DMS 273 (cell line): ENCODE data around the gene KRTAP15-1.

Experiments
- DNase-seq: peaks from one replicate; lab custom pipeline; 2025; ENCODE audit not compliant: unreplicated experiment; lab: John Stamatoyannopoulos, UW

Gene KRTAP15-1, protein sequence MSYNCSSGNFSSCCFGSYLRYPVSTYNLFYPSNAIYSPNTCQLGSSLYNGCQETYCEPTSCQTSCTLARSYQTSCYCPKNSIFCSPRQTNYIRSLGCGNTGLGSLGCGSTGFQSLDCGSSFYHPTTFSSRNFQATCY

DNA sequence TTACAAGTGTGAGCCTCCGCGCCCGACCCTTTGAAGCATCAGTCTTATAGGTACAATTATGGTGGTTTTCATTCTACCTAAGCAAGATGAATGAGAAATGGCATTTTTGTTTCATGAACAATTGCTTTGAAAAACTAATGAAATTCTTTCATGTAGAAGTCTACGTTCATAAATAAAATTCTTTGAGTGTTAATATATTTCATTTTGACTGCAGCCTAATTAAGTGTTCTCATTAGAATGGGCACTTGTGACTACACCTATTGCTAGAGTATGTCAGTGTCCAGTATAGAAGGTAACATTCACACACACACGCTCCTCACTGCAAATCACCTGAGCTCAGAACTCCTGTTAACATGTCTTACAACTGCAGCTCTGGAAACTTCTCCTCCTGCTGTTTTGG, at the start of gene KRTAP15-1:
KRTAP15-1 (plus strand) TSS at position 301 of the 400 bp plus-strand sequence; CDS start at position 354, 53 bp downstream.
- DNase-seq = no peak

DNA sequence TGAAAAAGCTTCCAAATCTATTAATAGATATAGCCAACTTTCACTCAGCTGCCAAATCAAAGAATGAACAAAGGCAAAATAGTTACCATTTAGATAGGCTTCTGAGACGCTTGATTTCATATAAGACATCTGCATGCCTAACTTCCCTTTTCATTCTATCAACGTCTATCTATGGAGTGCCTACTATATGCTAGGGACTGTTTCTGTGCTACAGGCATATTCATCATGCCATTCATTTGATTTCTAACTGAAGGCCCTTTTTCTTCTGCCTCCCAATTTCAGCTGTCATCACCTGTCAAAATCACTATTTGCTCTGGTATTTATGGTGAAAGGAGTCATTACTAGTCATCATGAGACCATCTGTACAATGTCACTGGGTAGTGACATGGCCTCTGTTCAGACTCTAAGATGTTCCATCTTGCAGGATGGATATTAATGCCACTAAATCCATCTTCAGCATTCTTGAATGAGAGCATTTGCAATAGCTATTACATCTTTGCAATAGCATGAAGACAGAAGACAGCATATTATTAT, 48.5 kb upstream of the KRTAP15-1 start:
- no peak for DNase-seq

GRCh38 chr21:30395731-30396130, 44.3 kb upstream of the KRTAP15-1 start, which contains the start of gene KRTAP13-1:
TSS of gene KRTAP13-1 (plus strand) at chr21:30396031. CDS start at chr21:30396087, 56 bp downstream.
- no peak for DNase-seq

DNA sequence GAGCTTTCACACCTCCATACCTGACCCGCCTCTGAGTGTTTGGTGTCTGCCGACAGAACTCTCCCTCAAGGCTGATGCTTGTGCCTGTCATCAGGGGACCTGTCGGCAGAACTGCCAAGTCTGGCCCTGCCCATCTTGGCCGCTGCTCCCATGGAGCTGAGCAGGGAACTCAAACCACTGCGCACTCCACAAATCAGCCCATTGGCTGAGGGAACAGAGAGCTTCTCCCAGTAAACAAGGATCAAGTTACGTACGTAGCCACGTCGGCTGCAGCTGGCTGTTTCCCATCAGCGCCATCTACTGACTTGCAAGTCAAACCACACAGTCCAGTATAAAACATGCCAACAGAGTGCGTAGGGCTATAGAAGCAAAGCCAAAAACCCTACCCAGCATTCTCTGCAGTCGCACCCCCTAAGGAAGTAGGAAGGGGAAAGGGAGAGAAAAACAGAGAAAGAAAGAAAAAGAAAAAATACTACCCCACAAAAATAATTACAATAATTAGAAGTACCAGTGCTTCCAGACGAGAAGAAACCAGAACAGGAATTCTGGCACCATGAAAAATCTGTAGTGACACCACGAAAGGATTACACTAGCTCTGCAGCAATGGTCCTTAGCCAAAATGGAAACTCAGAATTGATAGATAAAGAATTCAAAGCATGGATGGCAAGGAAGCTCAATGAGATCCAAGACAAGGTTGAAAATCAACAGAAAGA, 31.1 kb upstream of the KRTAP15-1 start:
- DNase-seq = peak; percentile 83

- DNase-seq = no peak
These were observed 24.1 kb upstream of the KRTAP15-1 start for GRCh38 chr21:30415993-30416392.

DNA sequence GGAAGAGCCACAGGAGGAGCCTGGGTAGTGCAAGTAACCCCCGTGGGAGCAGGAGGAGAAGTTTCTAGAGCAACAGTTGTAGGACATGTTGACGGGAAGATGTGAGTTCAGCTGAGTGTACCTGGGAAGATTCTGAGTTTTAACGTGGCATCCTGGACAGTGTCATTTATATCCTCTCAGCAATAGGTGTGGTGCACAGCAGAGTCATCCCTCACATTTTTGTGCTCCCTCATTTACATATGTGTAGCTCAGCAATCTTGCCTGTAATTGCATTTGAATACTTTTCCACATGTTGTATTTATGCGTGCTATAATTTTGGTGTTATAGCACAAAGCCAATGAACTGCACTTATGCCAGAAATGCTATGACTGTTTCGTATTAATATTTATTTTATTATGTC, 14.2 kb upstream of the KRTAP15-1 start, which contains the start of gene KRTAP13-3:
KRTAP13-3 (minus strand) TSS at position 101 of the 400 bp plus-strand sequence; CDS start at position 87, 14 bp downstream.
- no peak for DNase-seq

GRCh38 chr21:30426731-30427130, 13.3 kb upstream of the KRTAP15-1 start:
- DNase-seq = no peak

GRCh38 chr21:30430170-30430655, 9.9 kb upstream of the KRTAP15-1 start, which contains the start of gene KRTAP13-4:
TSS of gene KRTAP13-4 (plus strand) at chr21:30430220. CDS start at chr21:30430276, 56 bp downstream.
- no peak for DNase-seq

DNA sequence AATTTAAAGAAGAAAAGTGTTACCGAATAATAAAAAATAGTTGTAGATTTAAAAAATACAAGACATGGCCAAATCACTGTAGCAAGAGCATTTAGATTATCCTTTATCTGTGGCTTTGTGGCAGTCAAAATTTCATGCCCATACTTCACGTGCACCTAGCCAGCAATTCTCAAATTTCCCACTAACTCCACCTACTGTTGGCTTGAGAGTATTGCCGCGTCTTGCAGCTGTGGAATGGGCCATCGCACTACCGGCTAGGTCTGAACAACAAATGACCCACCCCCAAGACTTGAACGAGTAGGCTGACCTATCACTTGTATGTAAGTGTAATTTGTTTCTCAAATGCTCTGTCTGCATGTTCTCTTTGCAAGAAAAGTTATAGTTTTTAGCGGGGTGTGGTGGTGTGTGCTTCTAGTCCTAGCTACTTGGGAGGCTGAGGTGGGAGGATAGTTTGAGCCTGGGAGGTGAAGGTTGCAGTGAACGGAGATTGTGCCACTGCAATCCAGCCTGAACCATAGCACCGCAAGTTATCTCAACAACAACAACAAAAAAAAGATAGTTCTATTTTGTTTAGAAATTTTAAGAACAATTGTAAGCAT, 5.9 kb upstream of the KRTAP15-1 start:
- peak; percentile 58 for DNase-seq

DNA sequence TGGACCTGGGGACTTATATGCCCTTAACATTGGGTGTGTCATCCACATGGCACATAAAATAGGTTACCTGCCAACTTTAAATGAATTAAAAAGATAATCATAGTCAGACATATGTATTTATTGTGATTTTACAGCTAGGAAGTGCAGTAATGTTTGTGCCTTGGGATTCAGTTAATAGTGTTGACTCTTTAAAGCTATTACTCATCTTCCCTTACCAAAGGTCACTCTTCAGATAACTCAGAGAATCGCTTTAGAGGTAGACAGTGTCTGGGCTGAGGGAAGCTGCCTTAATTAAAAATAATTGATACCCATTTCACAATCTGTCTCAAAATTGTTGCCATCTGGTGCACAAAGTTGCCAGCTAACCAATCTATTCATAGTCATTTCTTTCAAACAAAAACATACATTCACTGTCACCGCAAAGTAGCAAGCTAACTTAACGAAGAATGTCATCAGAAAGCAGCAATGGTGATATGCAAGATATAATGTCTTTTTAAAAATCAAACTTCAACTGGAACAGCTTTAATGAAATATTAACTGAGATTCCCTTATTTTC, 3.0 kb upstream of the KRTAP15-1 start:
- DNase-seq = no peak

DNA sequence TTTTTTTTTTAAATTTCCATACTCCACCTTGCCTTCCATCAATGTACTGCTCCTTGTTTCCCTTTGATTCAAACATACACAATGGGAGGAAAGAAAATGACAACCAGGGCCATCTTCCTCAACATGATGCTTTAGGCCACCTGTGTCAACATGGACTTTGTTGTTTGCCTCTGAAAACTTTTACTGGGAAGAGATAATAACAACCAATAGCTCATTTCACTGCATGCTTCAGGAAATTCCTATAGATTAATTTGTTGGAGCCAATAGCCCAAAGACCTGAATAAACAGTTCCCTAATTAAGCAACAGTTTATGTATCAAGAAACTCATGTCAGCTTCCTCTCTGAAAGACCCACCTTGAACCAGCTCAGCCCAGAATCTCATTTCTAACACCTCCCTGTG, 3.2 kb downstream of the KRTAP15-1 start:
- DNase-seq = no peak

GRCh38 chr21:30444204-30444603, 4.1 kb downstream of the KRTAP15-1 start:
- DNase-seq = no peak

DNA sequence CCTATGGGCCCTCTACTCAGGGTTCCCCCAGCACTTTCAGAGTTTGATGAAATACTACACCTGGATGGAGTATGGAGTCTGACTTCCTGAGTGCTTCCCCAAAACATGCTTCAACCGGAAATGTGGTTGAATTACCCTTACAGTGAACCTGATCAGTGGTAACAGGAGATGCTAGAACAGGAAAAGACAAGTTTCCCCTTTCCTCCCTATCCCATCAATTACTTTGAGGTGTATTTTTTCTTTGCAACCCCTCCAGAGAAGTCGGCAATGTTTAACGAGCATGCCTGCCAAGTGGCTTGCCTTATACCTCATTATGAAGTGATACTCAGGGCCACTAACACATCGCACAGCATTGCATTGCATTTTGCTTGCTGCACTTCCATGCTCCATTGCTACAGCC, 7.0 kb downstream of the KRTAP15-1 start:
- DNase-seq = no peak

DNA sequence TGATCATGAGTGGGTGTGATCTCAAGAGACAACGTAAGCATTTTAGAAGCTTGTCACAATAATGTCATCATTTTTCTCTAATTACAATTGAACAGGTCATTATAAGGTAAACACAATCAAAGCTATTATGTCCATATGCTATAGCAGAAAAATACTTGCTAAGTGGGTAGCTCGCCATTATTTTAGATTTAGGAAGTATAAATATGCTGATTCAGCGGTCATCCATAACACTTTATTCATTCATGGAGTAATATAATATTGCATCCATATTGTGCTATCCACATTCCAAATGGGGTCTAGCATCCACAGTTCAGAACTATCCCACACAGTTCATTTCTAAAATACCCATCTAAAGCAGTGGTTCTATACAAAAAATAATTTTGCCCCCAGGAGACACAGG, 8.4 kb downstream of the KRTAP15-1 start:
- no peak for DNase-seq

DNA sequence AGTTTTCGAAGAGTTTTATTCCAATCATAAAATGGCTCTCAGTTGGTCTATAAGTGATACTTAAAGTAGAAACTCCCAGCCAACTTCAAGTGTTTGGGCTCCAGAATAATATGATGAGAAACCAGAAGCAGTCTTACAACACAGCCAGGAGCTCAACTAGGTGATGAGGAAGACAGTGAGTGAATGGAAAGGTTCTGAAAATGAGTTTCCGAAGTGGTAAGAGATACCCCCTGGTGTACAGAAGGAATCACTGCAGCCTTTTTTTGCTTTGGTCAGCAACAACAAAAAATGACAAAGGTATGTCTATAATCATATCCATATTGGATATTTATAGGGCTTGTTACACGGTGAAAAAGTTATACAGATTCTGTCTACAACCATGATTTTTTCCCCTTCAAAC, 23.6 kb downstream of the KRTAP15-1 start:
- peak; percentile 26 for DNase-seq

GRCh38 chr21:30468900-30469714, 29.0 kb downstream of the KRTAP15-1 start:
- no peak for DNase-seq

DNA sequence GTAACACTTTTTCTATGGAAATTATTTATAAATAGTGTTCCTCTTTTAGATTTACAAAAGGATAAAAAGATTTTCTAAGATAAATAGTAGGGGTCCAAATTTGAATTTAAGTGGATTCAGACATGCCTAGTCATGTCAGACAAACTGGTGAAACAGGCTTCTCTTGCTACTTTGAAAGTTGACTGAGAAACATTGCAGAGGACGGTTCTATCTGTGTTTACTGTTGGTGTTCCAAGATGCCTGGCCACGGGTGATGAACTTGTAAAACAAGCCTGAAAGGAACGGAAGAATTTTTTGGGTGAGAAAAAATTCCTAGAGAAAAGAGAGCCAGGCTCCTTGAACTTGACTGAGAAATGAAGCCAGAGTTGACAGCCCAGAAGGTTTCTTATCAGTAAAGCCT, 37.9 kb downstream of the KRTAP15-1 start:
- DNase-seq = no peak

DNA sequence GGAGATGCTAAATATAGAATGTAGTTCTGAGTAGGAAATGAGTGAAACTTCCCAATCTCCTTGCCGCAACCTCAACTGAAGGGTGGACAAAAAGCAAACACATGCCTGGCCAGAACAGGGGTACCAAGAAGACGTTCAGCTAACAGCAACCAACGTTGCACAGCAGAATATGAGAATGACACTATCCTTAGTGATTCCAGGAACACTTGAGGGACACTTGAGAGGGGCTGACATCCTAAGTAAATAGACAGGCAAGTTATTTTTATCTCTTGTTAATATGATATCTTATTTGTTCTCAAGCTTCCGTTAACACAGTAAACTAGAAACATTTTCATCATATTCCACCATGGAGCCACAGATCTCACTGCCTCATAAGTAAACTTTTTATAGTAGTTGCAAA, 39.2 kb downstream of the KRTAP15-1 start:
- DNase-seq = no peak

GRCh38 chr21:30480145-30480544, 40.1 kb downstream of the KRTAP15-1 start, which contains the start of gene KRTAP19-1:
TSS of gene KRTAP19-1 (minus strand) at chr21:30480367. CDS start at chr21:30480317, 50 bp downstream.
- no peak for DNase-seq

DNA sequence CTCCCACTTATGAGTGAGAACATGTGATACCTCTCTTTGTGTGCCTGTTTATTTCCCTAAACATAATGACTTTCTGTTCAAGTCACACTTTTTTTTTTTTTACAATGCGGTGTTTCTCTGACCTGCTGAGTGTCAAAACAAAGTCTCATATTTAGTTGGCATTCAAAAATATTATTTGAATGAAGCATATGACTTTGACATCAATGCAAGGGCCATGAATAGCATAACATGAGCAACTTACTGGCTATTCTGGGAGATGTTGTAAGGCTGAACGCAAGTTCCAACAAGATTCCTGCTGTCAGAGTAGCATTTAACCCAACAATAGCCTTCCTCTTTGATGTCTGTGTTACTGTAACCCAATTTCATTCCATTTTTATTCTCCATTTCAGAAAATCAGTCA, 42.1 kb downstream of the KRTAP15-1 start:
- DNase-seq = no peak
